DND-41 (cell line): ENCODE data around the gene PDLIM7.

ENCODE experiments used
- ATAC-seq: fragments of 200-7000 bp; cut with Tn5 transposase; 3 replicates; pipeline ENCODE4 v1.9.1; 2021; ENCODE audit warnings: low read depth; ENCODE audit not compliant: insufficient read depth
- DNase-seq: peaks from one replicate; pipeline ENCODE4 v3.0.0-alpha.2; 2020
- H2AFZ ChIP-seq: 2 replicates; pipeline ENCODE4 v1.6.0; 2012; ENCODE audit warnings: low read depth, low read length
- H3K27ac ChIP-seq: 2 replicates; pipeline ENCODE4 v1.5.1; 2012; ENCODE audit warnings: low read length, inconsistent platforms
- H3K27me3 ChIP-seq: fragments of 200-600 bp; sonication (generic); 2 replicates; pipeline ENCODE4 v1.6.0; 2012; ENCODE audit warnings: low read length, mild to moderate bottlenecking, inconsistent platforms; ENCODE audit not compliant: insufficient read depth, poor library complexity
- H3K36me3 ChIP-seq: 2 replicates; pipeline ENCODE4 v1.5.1; 2012; ENCODE audit warnings: low read length, inconsistent platforms; ENCODE audit not compliant: insufficient read depth
- H3K4me1 ChIP-seq: 2 replicates; pipeline ENCODE4 v1.5.1; 2012; ENCODE audit warnings: mild to moderate bottlenecking, low read length; ENCODE audit not compliant: insufficient read depth
- H3K4me2 ChIP-seq: 2 replicates; pipeline ENCODE4 v1.6.0; 2012; ENCODE audit warnings: mild to moderate bottlenecking, moderate library complexity, low read length, inconsistent platforms; ENCODE audit not compliant: insufficient read depth
- H3K4me3 ChIP-seq, 2 experiments: fragments of 200-600 bp in 1 of 2; shearing (Covaris generic) in 1 of 2; 2 replicates each; pipeline ENCODE4 v1.5.1; 2012 to 2016; ENCODE audit warnings: inconsistent platforms in 2 of 2, low read length in 2 of 2, mild to moderate bottlenecking in 2 of 2, low read depth in 1 of 2, moderate library complexity in 1 of 2
- H3K79me2 ChIP-seq: 2 replicates; pipeline ENCODE4 v1.6.0; 2012; ENCODE audit warnings: low read length, inconsistent platforms; ENCODE audit not compliant: insufficient read depth
- H3K9ac ChIP-seq: 2 replicates; pipeline ENCODE4 v1.6.0; 2012; ENCODE audit warnings: low read depth, mild to moderate bottlenecking, inconsistent platforms, low read length, moderate library complexity
- H3K9me3 ChIP-seq: 2 replicates; pipeline ENCODE4 v1.5.1; 2012; ENCODE audit warnings: low read length, moderate library complexity, mild to moderate bottlenecking, inconsistent platforms; ENCODE audit not compliant: insufficient read depth, severe bottlenecking
- H4K20me1 ChIP-seq: 2 replicates; pipeline ENCODE4 v1.6.0; 2012; ENCODE audit warnings: low read length; ENCODE audit not compliant: insufficient read depth
- EZH2 ChIP-seq: IDR thresholded peaks from 3 replicates; pipeline ENCODE4 v1.6.1; 2012; ENCODE audit warnings: borderline replicate concordance, low read depth, mild to moderate bottlenecking, moderate library complexity, low read length, inconsistent platforms; ENCODE audit not compliant: severe bottlenecking
- TF ChIP-seq, protein P1 (sequence below): IDR thresholded peaks from 2 replicates; pipeline ENCODE4 v1.5.1; 2012; ENCODE audit warnings: borderline replicate concordance, low read length, moderate library complexity, mild to moderate bottlenecking; ENCODE audit not compliant: poor library complexity, severe bottlenecking; ENCODE audit errors: extremely low read depth

Gene PDLIM7

GRCh38 chr5:177494346-177495195, 2.8 kb downstream of the PDLIM7 start:
- no peaks in the 10 kb centered on the region for H4K20me1 ChIP-seq
- H2AFZ ChIP-seq, result no peak overlapping the region
- H3K4me1 ChIP-seq, result peaks cover 20% of the 10 kb centered on the region
- no peaks in the 10 kb centered on the region for H3K36me3 ChIP-seq
- no peak for DNase-seq
- no peaks in the 10 kb centered on the region for H3K79me2 ChIP-seq
- ATAC-seq, result no peak
- no peak overlapping the region for H3K4me3 ChIP-seq
- H3K27me3 ChIP-seq, result no peaks in the 10 kb centered on the region
- no peak overlapping the region for H3K9ac ChIP-seq
- H3K9me3 ChIP-seq, result no peaks in the 10 kb centered on the region
- no peak overlapping the region for H3K27ac ChIP-seq
- H3K4me2 ChIP-seq, result no peak overlapping the region
- no peak for TF ChIP-seq EZH2
- TF ChIP-seq, protein P1, sequence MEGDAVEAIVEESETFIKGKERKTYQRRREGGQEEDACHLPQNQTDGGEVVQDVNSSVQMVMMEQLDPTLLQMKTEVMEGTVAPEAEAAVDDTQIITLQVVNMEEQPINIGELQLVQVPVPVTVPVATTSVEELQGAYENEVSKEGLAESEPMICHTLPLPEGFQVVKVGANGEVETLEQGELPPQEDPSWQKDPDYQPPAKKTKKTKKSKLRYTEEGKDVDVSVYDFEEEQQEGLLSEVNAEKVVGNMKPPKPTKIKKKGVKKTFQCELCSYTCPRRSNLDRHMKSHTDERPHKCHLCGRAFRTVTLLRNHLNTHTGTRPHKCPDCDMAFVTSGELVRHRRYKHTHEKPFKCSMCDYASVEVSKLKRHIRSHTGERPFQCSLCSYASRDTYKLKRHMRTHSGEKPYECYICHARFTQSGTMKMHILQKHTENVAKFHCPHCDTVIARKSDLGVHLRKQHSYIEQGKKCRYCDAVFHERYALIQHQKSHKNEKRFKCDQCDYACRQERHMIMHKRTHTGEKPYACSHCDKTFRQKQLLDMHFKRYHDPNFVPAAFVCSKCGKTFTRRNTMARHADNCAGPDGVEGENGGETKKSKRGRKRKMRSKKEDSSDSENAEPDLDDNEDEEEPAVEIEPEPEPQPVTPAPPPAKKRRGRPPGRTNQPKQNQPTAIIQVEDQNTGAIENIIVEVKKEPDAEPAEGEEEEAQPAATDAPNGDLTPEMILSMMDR, result peak; percentile 26

GRCh38 chr5:177493795-177494345, 3.5 kb downstream of the PDLIM7 start:
- ATAC-seq (no peak), DNase-seq (no peak)
- Histone ChIP-seq H3K79me2 (no peaks in the 10 kb centered on the region), H3K4me2 (no peak overlapping the region), H3K9ac (no peak overlapping the region), H4K20me1 (no peaks in the 10 kb centered on the region; the same call in 1 of the 2 replicates), H3K9me3 (no peaks in the 10 kb centered on the region), H3K27ac (no peak overlapping the region), H3K36me3 (no peaks in the 10 kb centered on the region), H3K4me3 (no peak overlapping the region), H3K27me3 (no peaks in the 10 kb centered on the region), H3K4me1 (peaks cover 20% of the 10 kb centered on the region), H2AFZ (no peak overlapping the region)
- TF ChIP-seq, protein P1, result no peak
- no peak for TF ChIP-seq EZH2

DNA sequence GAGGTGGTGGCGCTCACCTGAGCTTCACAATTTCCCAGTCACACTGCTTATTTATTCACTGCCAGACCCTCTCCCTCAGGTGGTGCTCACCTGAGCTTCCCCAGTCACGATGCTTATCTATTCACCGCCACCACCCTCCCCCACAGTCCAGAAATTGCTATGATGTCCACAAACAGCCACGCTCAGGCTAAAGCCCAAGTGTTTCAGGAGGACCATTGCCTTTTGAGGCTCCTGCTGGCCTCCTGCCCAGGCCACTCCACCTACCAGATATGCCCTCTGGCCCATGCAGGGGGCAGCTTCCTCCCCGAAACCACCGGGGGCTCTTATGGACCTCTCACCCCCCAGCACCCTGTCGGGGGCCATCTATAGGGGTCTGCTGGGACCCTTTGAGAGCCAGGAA, 4.6 kb downstream of the PDLIM7 start:
- Histone ChIP-seq H3K36me3 (no peaks in the 10 kb centered on the region), H3K9me3 (no peaks in the 10 kb centered on the region), H3K79me2 (no peaks in the 10 kb centered on the region), H2AFZ (no peak overlapping the region), H3K4me2 (no peak overlapping the region), H3K27ac (no peak overlapping the region), H3K4me1 (peaks cover 16% of the 10 kb centered on the region), H4K20me1 (peaks cover 3% of the 10 kb centered on the region; the same call in 1 of the 2 replicates), H3K27me3 (no peaks in the 10 kb centered on the region), H3K9ac (no peak overlapping the region), H3K4me3 (no peak overlapping the region)
- no peak for TF ChIP-seq EZH2
- TF ChIP-seq, protein P1, result no peak
- ATAC-seq, result no peak
- DNase-seq, result no peak
